Activated naive CD4-positive, alpha-beta T cell treated with anti-CD3 and anti-CD28 coated beads, Interleukin-2, amount 50 U/mL, for 72 hours (primary cell): ENCODE results near the gene FCN3. TPM values are rescaled to one million over a fixed set of nuclear protein-coding genes. Genes with fewer than 3 reads are reported as not detected.
A peak's percentile ranks its signal among the peaks of the same experiment; 100 is the strongest.

Experiments used
- ATAC-seq, 2 donors: fragments of 150-1000 bp; cut with Tn5 transposase; 2 replicates each; pipeline ENCODE4 v1.10.0; 2021; ENCODE audit warnings: mild to moderate bottlenecking in 2 of 2, moderate library complexity in 2 of 2
- DNase-seq, 2 donors: peaks; one replicate each; pipeline ENCODE4 v3.0.0; 2021 to 2022; ENCODE audit warnings: low spot score in 2 of 2
- H3K27ac Mint-ChIP-seq, 2 donors: one replicate each; pipeline ENCODE4 v1.8.0; 2022; ENCODE audit warnings: mild to moderate bottlenecking in 2 of 2, mixed read lengths in 2 of 2
- H3K36me3 Mint-ChIP-seq, 2 donors: one replicate each; pipeline ENCODE4 v1.8.0; 2022; ENCODE audit warnings: mixed read lengths in 2 of 2
- H3K9me3 Mint-ChIP-seq, 2 donors: one replicate each; pipeline ENCODE4 v1.8.0; 2022; ENCODE audit warnings: mixed read lengths in 2 of 2
- total RNA-seq, 2 donors: library from RNA; stranded (reverse); gene quantifications; one replicate each; pipeline ENCODE4 v1.2.3, GENCODE V29; 2022

FCN3 gene
- total RNA-seq, 2 donors from 2014 or later: not detected

GRCh38 chr1:27367160-27367650 lies 7.4 kb downstream of the FCN3 start:
- H3K36me3 Mint-ChIP-seq: no peaks in the 10 kb centered on the region
- DNase-seq (no peak), ATAC-seq (no peak)
- H3K9me3 Mint-ChIP-seq: no peaks in the 10 kb centered on the region
- no peak overlapping the region for H3K27ac Mint-ChIP-seq

GRCh38 chr1:27366411-27367159 lies 8.0 kb downstream of the FCN3 start, which contains the start of gene MAP3K6:
Gene MAP3K6, minus strand, starts transcription at chr1:27366961. Its CDS starts 364 bp downstream, at chr1:27366597.
- ATAC-seq: peak in 1 of 2 donors; percentile 54
- no peaks in the 10 kb centered on the region for H3K36me3 Mint-ChIP-seq

DNA sequence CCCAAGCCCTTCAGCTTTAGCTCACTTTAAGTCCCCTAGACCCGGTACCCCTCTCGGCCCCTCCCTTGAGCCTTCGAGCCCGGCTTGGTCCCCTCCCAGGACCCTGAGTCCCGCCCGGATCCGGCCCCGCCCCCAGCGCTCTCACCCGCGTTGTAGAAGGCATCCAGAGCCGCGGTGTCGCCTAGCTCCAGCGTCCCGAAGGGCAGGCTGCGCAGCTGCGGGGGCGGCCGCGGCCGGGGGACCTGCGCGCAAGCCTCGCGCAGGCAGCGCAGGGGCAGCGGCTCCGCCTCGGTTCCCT lies 8.6 kb downstream of the FCN3 start:
- H3K27ac Mint-ChIP-seq: peak overlapping the region in 1 of 2 donors; percentile 93
- no peaks in the 10 kb centered on the region for H3K36me3 Mint-ChIP-seq
- DNase-seq: peak; percentile 77 to 88
- H3K9me3 Mint-ChIP-seq: no peaks in the 10 kb centered on the region
- ATAC-seq: peak; percentile 75 to 82

More at GRCh38 chr1:27366411-27367159, 8.0 kb downstream of the FCN3 start, which contains the start of gene MAP3K6:
- H3K9me3 Mint-ChIP-seq: no peaks in the 10 kb centered on the region
- H3K27ac Mint-ChIP-seq: peak within 1 kb of the TSS in 1 of 2 donors; percentile 93
- DNase-seq: peak in 1 of 2 donors; percentile 70

GRCh38 chr1:27365372-27366112 lies 9.1 kb downstream of the FCN3 start:
- H3K36me3 Mint-ChIP-seq: no peaks in the 10 kb centered on the region
- ATAC-seq (peak; percentile 75 to 81), DNase-seq (peak; percentile 70 to 71)
- H3K9me3 Mint-ChIP-seq: no peaks in the 10 kb centered on the region
- H3K27ac Mint-ChIP-seq: peak overlapping the region in 1 of 2 donors; percentile 93

- ATAC-seq (no peak), DNase-seq (no peak)
- Mint-ChIP-seq H3K9me3 (no peaks in the 10 kb centered on the region), H3K27ac (no peak overlapping the region), H3K36me3 (no peaks in the 10 kb centered on the region)
These were observed 9.8 kb downstream of the FCN3 start for GRCh38 chr1:27364696-27365371.

- DNase-seq (no peak), ATAC-seq (no peak)
- no peak overlapping the region for H3K27ac Mint-ChIP-seq
- no peaks in the 10 kb centered on the region for H3K36me3 Mint-ChIP-seq
- H3K9me3 Mint-ChIP-seq: no peaks in the 10 kb centered on the region
These were observed 10.6 kb downstream of the FCN3 start for GRCh38 chr1:27363766-27364695.

DNA sequence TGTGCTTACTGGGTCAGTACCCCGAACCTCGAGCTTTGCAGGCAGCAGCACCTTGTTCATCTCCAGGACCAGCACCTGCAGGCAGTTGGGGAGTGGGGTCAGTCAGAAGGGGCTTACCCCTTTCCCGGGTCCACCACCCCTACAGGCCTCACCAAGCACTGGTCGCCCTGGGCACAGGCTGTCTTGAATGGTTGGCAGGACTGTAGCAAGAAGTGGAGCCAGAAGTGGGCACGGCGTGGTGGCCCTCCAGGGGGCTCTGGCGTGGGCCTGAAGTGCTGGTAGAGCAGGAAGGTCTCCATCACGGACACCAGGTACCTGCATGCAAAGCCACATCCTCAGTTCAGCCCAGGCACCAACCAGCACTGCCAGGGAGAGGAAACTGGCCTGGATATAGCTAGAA lies 13.1 kb downstream of the FCN3 start:
- Mint-ChIP-seq H3K36me3 (no peaks in the 10 kb centered on the region), H3K9me3 (no peaks in the 10 kb centered on the region), H3K27ac (no peak overlapping the region)
- no peak for ATAC-seq
- DNase-seq: no peak

DNA sequence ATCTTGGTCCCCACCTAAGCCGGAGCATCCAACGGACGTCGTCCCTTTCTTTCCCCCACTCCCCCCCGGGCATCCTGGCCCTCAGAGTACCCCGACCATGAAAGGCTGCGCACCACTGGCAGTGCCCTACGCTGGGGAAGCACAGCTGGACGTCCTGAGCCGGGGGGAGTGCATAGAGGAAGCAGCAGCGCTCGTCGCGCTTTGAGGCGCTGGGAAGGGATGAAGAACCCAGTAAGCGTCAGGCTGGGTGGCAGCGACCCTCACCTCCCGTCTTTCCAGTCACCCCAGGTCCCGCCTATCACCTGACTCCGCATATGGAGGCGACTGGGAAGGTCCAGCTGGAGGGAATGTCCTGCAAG lies 13.6 kb downstream of the FCN3 start:
- Mint-ChIP-seq H3K9me3 (no peaks in the 10 kb centered on the region), H3K27ac (peak overlapping the region in 1 of 2 donors; percentile 22), H3K36me3 (no peaks in the 10 kb centered on the region)
- ATAC-seq (no peak), DNase-seq (no peak)

GRCh38 chr1:27360159-27361043 lies 14.2 kb downstream of the FCN3 start:
- DNase-seq (no peak), ATAC-seq (peak in 1 of 2 donors; percentile 34)
- H3K27ac Mint-ChIP-seq: no peak overlapping the region
- H3K36me3 Mint-ChIP-seq: no peaks in the 10 kb centered on the region
- H3K9me3 Mint-ChIP-seq: no peaks in the 10 kb centered on the region

- no peaks in the 10 kb centered on the region for H3K9me3 Mint-ChIP-seq
- no peaks in the 10 kb centered on the region for H3K36me3 Mint-ChIP-seq
- ATAC-seq (no peak), DNase-seq (no peak)
- no peak overlapping the region for H3K27ac Mint-ChIP-seq
These were observed 14.8 kb downstream of the FCN3 start for GRCh38 chr1:27359822-27360158.

DNA sequence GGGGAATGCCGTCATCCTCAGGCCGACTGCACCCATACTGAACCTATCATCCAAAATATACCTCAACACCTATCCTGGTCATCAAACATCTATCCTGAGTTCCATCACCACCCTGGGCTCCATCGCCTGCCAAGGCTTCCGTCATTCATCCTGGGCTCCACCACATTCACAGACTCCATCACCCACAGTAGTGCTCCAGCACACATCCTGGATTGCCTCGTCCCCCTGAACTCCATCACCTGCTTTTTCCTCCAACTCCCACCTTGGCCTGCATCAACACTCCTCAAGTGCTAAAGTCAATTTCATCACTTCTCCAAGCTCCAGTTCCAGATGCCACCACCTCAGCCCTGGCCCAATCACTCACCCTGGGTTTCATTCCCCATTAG lies 15.7 kb downstream of the FCN3 start:
- Mint-ChIP-seq H3K27ac (no peak overlapping the region), H3K36me3 (no peaks in the 10 kb centered on the region), H3K9me3 (no peaks in the 10 kb centered on the region)
- DNase-seq (no peak), ATAC-seq (no peak)

DNA sequence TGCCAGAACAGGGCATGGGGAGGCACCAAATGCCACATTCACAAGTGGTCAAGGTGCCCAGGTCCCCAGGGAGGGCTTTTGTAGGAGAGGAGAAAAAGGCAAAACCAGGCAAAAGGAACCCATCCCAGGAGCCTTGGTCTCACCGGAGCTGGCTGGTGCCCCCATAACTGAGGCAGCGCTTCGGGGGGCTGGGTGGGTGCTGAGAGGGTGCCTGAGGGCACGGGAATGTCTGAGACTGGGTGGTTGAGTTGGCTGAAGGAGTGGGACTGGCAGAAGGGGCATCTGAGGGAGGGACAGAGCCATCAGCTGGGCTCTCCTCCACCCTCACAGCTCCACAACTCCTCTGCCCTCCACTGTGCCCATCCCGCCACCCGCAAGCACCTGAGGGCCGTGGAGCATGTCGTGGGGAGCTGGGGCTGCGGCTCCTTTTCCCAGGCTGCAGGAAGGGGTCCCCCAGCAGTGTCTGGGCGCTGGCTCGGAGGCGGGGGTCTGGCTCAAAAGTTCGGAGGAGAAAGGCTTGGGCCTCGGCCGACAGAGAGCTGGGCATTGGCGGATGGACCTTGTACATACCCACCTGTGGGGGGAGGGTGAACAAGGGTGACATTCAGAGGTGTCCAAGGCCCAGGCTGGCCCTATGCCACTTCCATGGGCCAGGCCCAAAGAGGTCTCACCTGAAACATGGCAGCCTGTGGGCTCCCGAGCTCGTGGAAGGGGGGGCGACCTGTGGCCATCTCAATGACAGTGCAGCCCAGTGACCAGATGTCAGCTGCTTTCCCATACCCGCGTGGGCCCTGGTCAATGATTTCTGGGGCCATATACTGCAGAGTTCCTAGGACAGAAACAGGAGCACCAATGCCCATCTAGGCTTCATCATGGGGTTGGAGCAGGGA lies 16.3 kb downstream of the FCN3 start:
- Mint-ChIP-seq H3K36me3 (no peaks in the 10 kb centered on the region), H3K27ac (peak overlapping the region in 1 of 2 donors; percentile 59), H3K9me3 (no peaks in the 10 kb centered on the region)
- ATAC-seq (no peak), DNase-seq (no peak)

- Mint-ChIP-seq H3K27ac (peak overlapping the region in 1 of 2 donors; percentile 59), H3K36me3 (no peaks in the 10 kb centered on the region), H3K9me3 (no peaks in the 10 kb centered on the region)
- DNase-seq: peak; percentile 83 to 84
- ATAC-seq: peak; percentile 76 to 78
These were observed 17.2 kb downstream of the FCN3 start for GRCh38 chr1:27357281-27358037.

GRCh38 chr1:27356619-27357280 lies 17.9 kb downstream of the FCN3 start:
- DNase-seq: no peak
- H3K9me3 Mint-ChIP-seq: no peaks in the 10 kb centered on the region
- peak; percentile 5 to 52 for ATAC-seq
- peak overlapping the region; percentile 50 to 59 for H3K27ac Mint-ChIP-seq
- no peaks in the 10 kb centered on the region for H3K36me3 Mint-ChIP-seq
